Spleen (tissue), 11 donors: ENCODE results near the gene MMP25. TPM values are rescaled to one million over a fixed set of nuclear protein-coding genes. Genes with fewer than 3 reads are reported as not detected.

Source experiments
- DNase-seq: peaks from one replicate; pipeline ENCODE4 v3.0.0-alpha.2; 2020
- H3K27ac ChIP-seq, 8 donors: fragments of 200-600 bp; sonication (generic) in 7 of 8; 1 replicate in 4 of 8; 2 replicates in 4 of 8; pipeline versions ENCODE4 v1.5.0 to v1.8.0; 2016 to 2021; ENCODE audit warnings: inconsistent platforms in 4 of 8, mild to moderate bottlenecking in 4 of 8, moderate library complexity in 1 of 8
- H3K27me3 ChIP-seq, 7 donors: fragments of 200-600 bp; sonication (generic) in 6 of 7; replicated peaks in 1 of 7; 1 replicate in 4 of 7; 2 replicates in 3 of 7; pipeline versions ENCODE4 v1.5.0 to v1.8.0; 2016 to 2021; ENCODE audit warnings: inconsistent platforms in 3 of 7, mild to moderate bottlenecking in 1 of 7
- H3K36me3 ChIP-seq, 6 donors: fragments of 200-600 bp; sonication (generic) in 5 of 6; 1 replicate in 4 of 6; 2 replicates in 2 of 6; pipeline versions ENCODE4 v1.5.0 to v1.8.0; 2016 to 2021; ENCODE audit warnings: inconsistent platforms in 2 of 6
- H3K4me1 ChIP-seq, 6 donors: fragments of 200-600 bp; sonication (generic) in 5 of 6; 1 replicate in 3 of 6; 2 replicates in 3 of 6; pipeline versions ENCODE4 v1.5.0 to v1.8.0; 2016 to 2021; ENCODE audit warnings: inconsistent platforms in 3 of 6
- H3K4me3 ChIP-seq, 8 donors: fragments of 200-600 bp; sonication (generic) in 7 of 8; 1 replicate in 4 of 8; 2 replicates in 4 of 8; pipeline versions ENCODE4 v1.5.0 to v1.8.0; 2016 to 2021; ENCODE audit warnings: inconsistent platforms in 4 of 8, mild to moderate bottlenecking in 4 of 8, moderate library complexity in 2 of 8
- H3K9me3 ChIP-seq, 8 donors: fragments of 200-600 bp; sonication (generic) in 7 of 8; 1 replicate in 4 of 8; 2 replicates in 4 of 8; pipeline versions ENCODE4 v1.5.0 to v1.8.0; 2016 to 2021; ENCODE audit warnings: inconsistent platforms in 4 of 8
- POLR2A ChIP-seq, 3 donors: fragments of 450-650 bp; IDR thresholded peaks; one replicate each; pipeline ENCODE4 v1.5.1; 2017; ENCODE audit warnings: antibody characterized with exemption in 3 of 3, mild to moderate bottlenecking in 1 of 3
- POLR2AphosphoS5 ChIP-seq, 3 donors: sonication (generic); formaldehyde crosslinking; IDR thresholded peaks; one replicate each; pipeline ENCODE4 v1.5.1; 2017; ENCODE audit warnings: antibody characterized with exemption in 3 of 3
- WGBS, 5 donors: extraction: QIAGEN DNeasy Blood & Tissue Kit in 3 of 5; methylation state at CpG; one replicate each; pipeline versions ENCODE4 v1.1.5 to v1.1.7; 2013 to 2018; 5-methylcytosine and 5-hydroxymethylcytosine counted together
- intact Hi-C: fragments of 100-400 bp; cut with DNase I; formaldehyde crosslinking; loops from one replicate; pipeline ENCODE4 v1.15.0; 2023; ENCODE audit warnings: low total_unique reads
- polyA plus RNA-seq, 3 donors: library from polyadenylated mRNA; stranded (reverse); fragments of 200-250 nt; gene quantifications; one replicate each; pipeline ENCODE4 v1.2.1, GENCODE V29; 2013
- total RNA-seq, 7 donors: library from RNA; depleted of rRNA in 3 of 7; stranded (reverse); fragments of >200 nt in 3 of 7; fragmentation: NEBNext Ultra II Directional in 4 of 7; extraction: Animal tissue kit (Norgen Biotek cat#: 25700) in 4 of 7; gene quantifications; one replicate each; pipeline versions ENCODE4 v1.1.0 to v1.2.1, GENCODE V29; 2016 to 2021
- TF ChIP-seq, protein P1 (sequence below), 11 experiments: fragments of 200-600 bp in 7 of 11; fragments of 450-650 bp in 4 of 11; sonication (generic) in 4 of 11; IDR thresholded peaks in 8 of 11; conservative IDR thresholded peaks in 3 of 11; 1 replicate in 7 of 11; 2 replicates in 4 of 11; pipeline versions ENCODE4 v1.4.0 to v1.8.0; 2016 to 2021; ENCODE audit warnings: antibody characterized with exemption in 11 of 11, inconsistent platforms in 4 of 11, mild to moderate bottlenecking in 1 of 11
- donor health status: healthy with polysubstance abuse.
- donor health status: DM: no; HTN: no; CAD: no; lungs with moderate emphysema.
- donor health status: DM: no; HTN: no; CAD: no.
- donor health status: Bipolar disorder and iron deficiency.
- donor health status: healthy.
- donor health status: DM: no; HTN: no; CAD: no.
- donor health status: DM: yes; HTN: yes; CAD: no.

The MMP25 gene
- total and polyA plus RNA-seq, 10 donors, result 2.7 to 282 (median 65.6) TPM

GRCh38 chr16:3059041-3059722 lies 12.8 kb downstream of the MMP25 start:
- peak in 1 of 3 donors; percentile 17 for TF ChIP-seq POLR2A (IDR thresholded peaks at IDR 0.05)
- TF ChIP-seq, protein P1, sequence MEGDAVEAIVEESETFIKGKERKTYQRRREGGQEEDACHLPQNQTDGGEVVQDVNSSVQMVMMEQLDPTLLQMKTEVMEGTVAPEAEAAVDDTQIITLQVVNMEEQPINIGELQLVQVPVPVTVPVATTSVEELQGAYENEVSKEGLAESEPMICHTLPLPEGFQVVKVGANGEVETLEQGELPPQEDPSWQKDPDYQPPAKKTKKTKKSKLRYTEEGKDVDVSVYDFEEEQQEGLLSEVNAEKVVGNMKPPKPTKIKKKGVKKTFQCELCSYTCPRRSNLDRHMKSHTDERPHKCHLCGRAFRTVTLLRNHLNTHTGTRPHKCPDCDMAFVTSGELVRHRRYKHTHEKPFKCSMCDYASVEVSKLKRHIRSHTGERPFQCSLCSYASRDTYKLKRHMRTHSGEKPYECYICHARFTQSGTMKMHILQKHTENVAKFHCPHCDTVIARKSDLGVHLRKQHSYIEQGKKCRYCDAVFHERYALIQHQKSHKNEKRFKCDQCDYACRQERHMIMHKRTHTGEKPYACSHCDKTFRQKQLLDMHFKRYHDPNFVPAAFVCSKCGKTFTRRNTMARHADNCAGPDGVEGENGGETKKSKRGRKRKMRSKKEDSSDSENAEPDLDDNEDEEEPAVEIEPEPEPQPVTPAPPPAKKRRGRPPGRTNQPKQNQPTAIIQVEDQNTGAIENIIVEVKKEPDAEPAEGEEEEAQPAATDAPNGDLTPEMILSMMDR (IDR thresholded peaks at IDR 0.05 in 8 of 11, conservative IDR thresholded peaks at IDR 0.05 in 3 of 11), result peak; percentile 83 to 99 (median 97)
- TF ChIP-seq POLR2AphosphoS5 (IDR thresholded peaks at IDR 0.05), result peak; percentile 85 to 91 (median 86)
- 0 to 2% (median 1%) methylated on average over 13 to 67 of the region's 67 CpGs for WGBS, 5 donors
- H3K4me3 ChIP-seq, result peak overlapping the region; percentile 71 to 97 (median 80)
- H3K9me3 ChIP-seq, result no peaks in the 10 kb centered on the region
- H3K36me3 ChIP-seq, result peaks cover 0 to 39% (median 0%) of the 10 kb centered on the region in 6 donors
- peak; percentile 98 for DNase-seq
- H3K4me1 ChIP-seq, result peaks cover 21 to 98% (median 63%) of the 10 kb centered on the region in 6 donors
- no peaks in the 10 kb centered on the region for H3K27me3 ChIP-seq
- H3K27ac ChIP-seq, result peak overlapping the region; percentile 86 to 96 (median 90)
- intact Hi-C loops, result loop anchor here (5.0 to 10.0 kb wide), 2 partner anchors 68 to 106 kb away; no protein-coding TSS in a partner anchor

GRCh38 chr16:3059723-3060242 lies 13.4 kb downstream of the MMP25 start:
- no peaks in the 10 kb centered on the region for H3K9me3 ChIP-seq
- H3K36me3 ChIP-seq, result peaks cover 0 to 36% (median 0%) of the 10 kb centered on the region in 6 donors
- peaks cover 20 to 99% (median 67%) of the 10 kb centered on the region in 6 donors for H3K4me1 ChIP-seq
- H3K4me3 ChIP-seq, result peak overlapping the region; percentile 71 to 97 (median 80)
- no peak for DNase-seq
- intact Hi-C loops, result loop anchor here (5.0 to 10.0 kb wide), 2 partner anchors 68 to 105 kb away; no protein-coding TSS in a partner anchor
- H3K27me3 ChIP-seq, result no peaks in the 10 kb centered on the region
- peak overlapping the region; percentile 86 to 96 (median 90) for H3K27ac ChIP-seq
- TF ChIP-seq POLR2A (IDR thresholded peaks at IDR 0.05) (no peak), POLR2AphosphoS5 (IDR thresholded peaks at IDR 0.05) (no peak)
- TF ChIP-seq, protein P1 (IDR thresholded peaks at IDR 0.05 in 8 of 11, conservative IDR thresholded peaks at IDR 0.05 in 3 of 11), result no peak
- 45 to 60% (median 55%) methylated on average over 8 to 9 of the region's 9 CpGs for WGBS, 5 donors

DNA sequence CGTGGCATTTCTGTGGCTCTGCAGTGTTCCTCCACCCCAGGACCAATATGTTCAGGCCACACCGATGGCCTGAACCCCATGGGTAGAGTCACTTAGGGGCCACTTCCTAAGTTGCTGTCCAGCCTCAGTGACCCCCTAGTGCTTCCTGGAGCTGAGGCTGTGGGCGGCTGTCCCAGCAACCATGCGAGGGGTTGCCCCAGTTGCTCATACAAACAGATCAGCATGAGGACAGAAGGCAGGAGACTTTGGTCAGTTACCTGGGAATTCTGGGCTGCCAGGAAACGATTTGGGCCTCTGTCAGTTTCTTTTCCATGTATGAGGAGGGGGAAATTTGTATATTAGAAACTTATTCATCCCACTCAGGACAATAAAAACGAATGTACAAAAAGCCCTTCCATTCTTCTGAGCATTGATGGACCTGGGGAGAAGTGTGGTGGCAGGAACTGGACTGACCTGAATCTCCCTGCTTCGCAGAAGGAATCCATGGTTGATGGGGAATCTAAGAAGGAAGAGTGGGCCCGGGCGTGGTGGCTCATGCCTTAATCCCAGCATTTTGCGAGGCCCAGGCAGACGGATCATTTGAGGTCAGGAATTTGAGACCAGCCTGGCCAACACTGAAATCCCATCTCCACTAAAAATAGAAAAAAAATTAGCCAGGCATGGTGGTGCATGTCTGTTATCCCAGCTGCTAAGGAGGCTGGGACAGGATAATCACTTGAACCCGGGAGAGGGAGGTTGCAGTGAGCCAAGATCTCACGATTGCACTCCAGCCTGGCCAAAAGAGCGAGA lies 14.2 kb downstream of the MMP25 start:
- intact Hi-C loops, result no loop called here
- Histone ChIP-seq H3K9me3 (no peaks in the 10 kb centered on the region), H3K36me3 (peaks cover 0 to 30% (median 0%) of the 10 kb centered on the region in 6 donors), H3K27ac (peak overlapping the region in 6 of 8 donors; percentile 89 to 96 (median 92)), H3K27me3 (no peaks in the 10 kb centered on the region), H3K4me3 (peak overlapping the region in 1 of 8 donors; percentile 97), H3K4me1 (peaks cover 13 to 99% (median 62%) of the 10 kb centered on the region in 6 donors)
- TF ChIP-seq POLR2AphosphoS5 (IDR thresholded peaks at IDR 0.05), result no peak
- TF ChIP-seq, protein P1 (IDR thresholded peaks at IDR 0.05 in 8 of 11, conservative IDR thresholded peaks at IDR 0.05 in 3 of 11), result no peak
- no peak for TF ChIP-seq POLR2A (IDR thresholded peaks at IDR 0.05)
- WGBS, 5 donors, result 84 to 91% (median 90%) methylated on average over 12 to 14 of the region's 14 CpGs
- no peak for DNase-seq
